ENCODE data around the gene CRACR2B. TPM values are rescaled to one million over a fixed set of nuclear protein-coding genes. Genes with fewer than 3 reads are reported as not detected.

Gene CRACR2B
- total RNA-seq, 4 donors from 2014 or later = 7.1 to 19.7 (median 16.8) TPM

DNA sequence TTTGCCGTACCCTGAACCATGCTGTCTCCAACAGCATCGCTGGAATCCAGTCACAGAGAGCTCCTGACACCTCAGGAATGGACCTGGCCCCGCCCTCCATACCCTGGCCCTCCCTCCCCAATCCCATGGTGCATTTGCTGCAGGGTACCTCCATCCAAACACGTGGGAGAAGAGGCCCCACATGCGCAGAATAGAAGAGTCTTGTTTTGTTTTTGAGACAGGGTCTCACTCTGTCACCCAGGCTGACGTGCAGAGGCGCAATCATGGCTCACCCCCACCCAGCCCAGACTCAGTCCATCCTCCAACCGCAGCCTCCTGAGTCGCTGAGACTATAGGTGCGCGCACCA is 11.3 kb upstream of the CRACR2B start:
- H3K9me3 ChIP-seq = no peaks in the 10 kb centered on the region
- no peak overlapping the region for H3K27ac ChIP-seq
- H3K27me3 ChIP-seq = no peaks in the 10 kb centered on the region
- H3K4me1 ChIP-seq = peaks cover 0 to 28% (median 21%) of the 10 kb centered on the region in 4 donors
- TF ChIP-seq EP300 (IDR thresholded peaks at IDR 0.05) (no peak), POLR2A (IDR thresholded peaks at IDR 0.05) (no peak), CTCF (IDR thresholded peaks at IDR 0.05) (no peak)
- H3K36me3 ChIP-seq = peaks cover 0 to 43% (median 6%) of the 10 kb centered on the region in 3 donors
- no peak for DNase-seq (ENCODE audit: low spot score in 2 of 2)
- 79 to 80% methylated on average over 11 of the region's 11 CpGs for WGBS, 2 donors
- H3K4me3 ChIP-seq = no peak overlapping the region

GRCh38 chr11:818396-819128 is 9.2 kb upstream of the CRACR2B start, which contains the start of gene PNPLA2:
Gene PNPLA2, plus strand, starts transcription at chr11:818914. Its CDS starts 805 bp downstream, at chr11:819719.
- 17 to 34% methylated on average over 8 to 16 of the region's 20 CpGs for WGBS, 2 donors
- no peaks in the 10 kb centered on the region for H3K9me3 ChIP-seq
- TF ChIP-seq EP300 (IDR thresholded peaks at IDR 0.05) = peak in 1 of 2 donors; percentile 54
- TF ChIP-seq POLR2A (IDR thresholded peaks at IDR 0.05) = no peak
- H3K4me3 ChIP-seq = peak within 1 kb of the TSS; percentile 65 to 81 (median 71)
- H3K27me3 ChIP-seq = no peaks in the 10 kb centered on the region
- peaks cover 0 to 43% (median 7%) of the 10 kb centered on the region in 3 donors for H3K36me3 ChIP-seq
- peak within 1 kb of the TSS; percentile 88 to 95 (median 91) for H3K27ac ChIP-seq
- peaks cover 0 to 34% (median 27%) of the 10 kb centered on the region in 4 donors for H3K4me1 ChIP-seq
- DNase-seq (ENCODE audit: low spot score in 2 of 2) = no peak

GRCh38 chr11:819129-819931 is 8.4 kb upstream of the CRACR2B start:
- peak in 1 of 2 donors; percentile 77 for TF ChIP-seq EP300 (IDR thresholded peaks at IDR 0.05)
- peak; percentile 53 to 86 for TF ChIP-seq POLR2A (IDR thresholded peaks at IDR 0.05)
- peak in 4 of 5 experiments; percentile 15 to 76 (median 49) for TF ChIP-seq CTCF (IDR thresholded peaks at IDR 0.05)
- peak; percentile 87 to 92 for DNase-seq (ENCODE audit: low spot score in 2 of 2)
- H3K27me3 ChIP-seq = no peaks in the 10 kb centered on the region
- WGBS, 2 donors = 1% methylated on average over 28 to 36 of the region's 96 CpGs
- peak overlapping the region; percentile 65 to 81 (median 71) for H3K4me3 ChIP-seq
- H3K27ac ChIP-seq = peak overlapping the region; percentile 88 to 95 (median 91)
- peaks cover 0 to 34% (median 27%) of the 10 kb centered on the region in 4 donors for H3K4me1 ChIP-seq
- no peaks in the 10 kb centered on the region for H3K9me3 ChIP-seq
- H3K36me3 ChIP-seq = peaks cover 0 to 44% (median 14%) of the 10 kb centered on the region in 3 donors

DNA sequence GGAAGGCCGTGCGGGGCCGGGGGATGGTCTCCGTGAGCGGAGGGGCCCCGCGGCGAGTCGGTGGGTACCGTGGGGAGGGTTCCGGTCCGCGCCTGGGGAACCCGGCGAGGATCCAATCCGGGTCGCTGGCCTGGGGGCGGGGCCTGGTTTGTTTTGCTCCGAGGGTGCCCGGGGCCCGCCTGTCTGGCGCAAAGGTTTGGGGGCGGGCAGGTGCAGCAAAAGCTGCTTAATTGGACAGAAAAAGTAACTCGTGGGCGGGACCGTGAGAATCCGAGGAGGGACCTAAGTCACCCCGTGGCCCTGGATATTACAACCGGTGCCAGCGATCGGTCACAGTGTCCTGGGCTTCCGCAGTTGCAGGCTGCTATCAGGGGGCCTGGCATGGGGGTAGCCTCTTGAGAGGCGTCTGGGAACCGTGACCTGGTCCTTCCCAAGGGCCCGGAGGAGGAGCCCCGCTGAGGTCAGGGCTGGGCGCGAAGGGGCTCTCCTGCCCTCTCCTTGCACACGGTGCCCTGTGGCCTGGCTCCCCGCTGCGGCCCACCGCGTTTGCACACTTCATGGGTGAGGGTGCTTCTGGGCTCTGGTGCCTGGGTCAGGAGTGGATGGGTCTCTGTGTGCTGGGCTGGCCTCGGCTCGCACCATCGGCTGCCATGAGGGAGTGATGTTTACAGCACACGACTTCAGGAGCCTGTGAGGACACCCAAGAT is 7.6 kb upstream of the CRACR2B start:
- H3K36me3 ChIP-seq = peaks cover 0 to 45% (median 22%) of the 10 kb centered on the region in 3 donors
- 2% methylated on average over 15 to 31 of the region's 47 CpGs for WGBS, 2 donors
- no peaks in the 10 kb centered on the region for H3K27me3 ChIP-seq
- DNase-seq (ENCODE audit: low spot score in 2 of 2) = peak; percentile 73 to 77
- H3K9me3 ChIP-seq = no peaks in the 10 kb centered on the region
- no peak for TF ChIP-seq POLR2A (IDR thresholded peaks at IDR 0.05)
- no peak for TF ChIP-seq CTCF (IDR thresholded peaks at IDR 0.05)
- no peak for TF ChIP-seq EP300 (IDR thresholded peaks at IDR 0.05)
- peak overlapping the region; percentile 88 to 95 (median 91) for H3K27ac ChIP-seq
- peak overlapping the region; percentile 65 to 81 (median 71) for H3K4me3 ChIP-seq
- H3K4me1 ChIP-seq = peaks cover 0 to 34% (median 27%) of the 10 kb centered on the region in 4 donors
